Measurements from ENCODE around the gene ARID1B.

ARID1B gene

DNA sequence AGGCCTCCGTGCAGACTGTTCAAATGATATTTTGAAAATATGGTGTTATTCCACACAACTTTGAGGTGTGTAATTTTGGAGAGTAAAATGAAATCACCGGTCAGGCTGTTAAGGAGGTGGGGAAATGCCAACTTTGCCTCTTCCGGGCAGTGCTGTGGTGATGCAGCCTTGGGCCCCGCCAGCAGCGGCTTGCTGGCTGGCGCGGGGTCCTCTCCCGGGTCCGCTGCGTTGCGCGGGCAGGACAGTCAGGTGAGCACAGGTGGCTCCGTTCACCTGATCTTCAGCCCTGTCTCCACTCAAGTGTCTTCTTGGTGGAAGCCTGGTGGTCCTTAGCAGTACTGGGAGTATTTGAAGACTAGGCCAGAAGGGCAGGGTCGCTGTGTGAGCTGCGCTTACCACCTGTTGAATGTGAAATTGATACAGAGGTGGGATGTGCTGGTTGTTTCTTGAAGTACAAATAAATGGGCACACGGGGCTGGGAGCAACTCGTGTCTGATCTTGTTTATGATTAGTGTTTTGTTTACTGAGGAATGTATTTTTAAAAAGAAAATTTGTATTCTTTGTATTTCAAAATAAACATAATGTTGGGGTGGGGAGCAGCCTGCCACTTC is 184.2 kb downstream of the ARID1B start:
- H2AFZ ChIP-seq (ENCODE audit: low read length): no peak overlapping the region
- no peak overlapping the region for H3K4me3 ChIP-seq (ENCODE audit: low read depth, low read length, poor library complexity, severe bottlenecking)
- TF ChIP-seq, protein P1, sequence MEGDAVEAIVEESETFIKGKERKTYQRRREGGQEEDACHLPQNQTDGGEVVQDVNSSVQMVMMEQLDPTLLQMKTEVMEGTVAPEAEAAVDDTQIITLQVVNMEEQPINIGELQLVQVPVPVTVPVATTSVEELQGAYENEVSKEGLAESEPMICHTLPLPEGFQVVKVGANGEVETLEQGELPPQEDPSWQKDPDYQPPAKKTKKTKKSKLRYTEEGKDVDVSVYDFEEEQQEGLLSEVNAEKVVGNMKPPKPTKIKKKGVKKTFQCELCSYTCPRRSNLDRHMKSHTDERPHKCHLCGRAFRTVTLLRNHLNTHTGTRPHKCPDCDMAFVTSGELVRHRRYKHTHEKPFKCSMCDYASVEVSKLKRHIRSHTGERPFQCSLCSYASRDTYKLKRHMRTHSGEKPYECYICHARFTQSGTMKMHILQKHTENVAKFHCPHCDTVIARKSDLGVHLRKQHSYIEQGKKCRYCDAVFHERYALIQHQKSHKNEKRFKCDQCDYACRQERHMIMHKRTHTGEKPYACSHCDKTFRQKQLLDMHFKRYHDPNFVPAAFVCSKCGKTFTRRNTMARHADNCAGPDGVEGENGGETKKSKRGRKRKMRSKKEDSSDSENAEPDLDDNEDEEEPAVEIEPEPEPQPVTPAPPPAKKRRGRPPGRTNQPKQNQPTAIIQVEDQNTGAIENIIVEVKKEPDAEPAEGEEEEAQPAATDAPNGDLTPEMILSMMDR (IDR thresholded peaks at IDR 0.05; ENCODE audit: low read length): no peak
- no peaks in the 10 kb centered on the region for H3K9me3 ChIP-seq (ENCODE audit: low read length)
- peaks cover 3% of the 10 kb centered on the region; the same call in 1 of the 2 replicates for H4K20me1 ChIP-seq (ENCODE audit: insufficient read depth, low read length)
- H3K4me2 ChIP-seq (ENCODE audit: low read length): no peak overlapping the region
- peaks cover 73% of the 10 kb centered on the region for H3K79me2 ChIP-seq (ENCODE audit: insufficient read depth, low read length)
- H3F3A ChIP-seq (ENCODE audit: insufficient read depth, low read length): no peaks in the 10 kb centered on the region
- H3K27ac ChIP-seq (ENCODE audit: low read depth, low read length, poor library complexity, severe bottlenecking): no peak overlapping the region
- peaks cover 34% of the 10 kb centered on the region for H3K4me1 ChIP-seq (ENCODE audit: insufficient read depth, low read length, severe bottlenecking)
- no peak overlapping the region for H3K9ac ChIP-seq (ENCODE audit: low read length)
- no peaks in the 10 kb centered on the region for H3K27me3 ChIP-seq (ENCODE audit: insufficient read depth, low read length)
- H3K36me3 ChIP-seq (ENCODE audit: insufficient read depth, low read length): peaks cover 9% of the 10 kb centered on the region; the same call in 1 of the 2 replicates
- no peaks in the 10 kb centered on the region for H3K9me2 ChIP-seq (ENCODE audit: low read depth, low read length)

DNA sequence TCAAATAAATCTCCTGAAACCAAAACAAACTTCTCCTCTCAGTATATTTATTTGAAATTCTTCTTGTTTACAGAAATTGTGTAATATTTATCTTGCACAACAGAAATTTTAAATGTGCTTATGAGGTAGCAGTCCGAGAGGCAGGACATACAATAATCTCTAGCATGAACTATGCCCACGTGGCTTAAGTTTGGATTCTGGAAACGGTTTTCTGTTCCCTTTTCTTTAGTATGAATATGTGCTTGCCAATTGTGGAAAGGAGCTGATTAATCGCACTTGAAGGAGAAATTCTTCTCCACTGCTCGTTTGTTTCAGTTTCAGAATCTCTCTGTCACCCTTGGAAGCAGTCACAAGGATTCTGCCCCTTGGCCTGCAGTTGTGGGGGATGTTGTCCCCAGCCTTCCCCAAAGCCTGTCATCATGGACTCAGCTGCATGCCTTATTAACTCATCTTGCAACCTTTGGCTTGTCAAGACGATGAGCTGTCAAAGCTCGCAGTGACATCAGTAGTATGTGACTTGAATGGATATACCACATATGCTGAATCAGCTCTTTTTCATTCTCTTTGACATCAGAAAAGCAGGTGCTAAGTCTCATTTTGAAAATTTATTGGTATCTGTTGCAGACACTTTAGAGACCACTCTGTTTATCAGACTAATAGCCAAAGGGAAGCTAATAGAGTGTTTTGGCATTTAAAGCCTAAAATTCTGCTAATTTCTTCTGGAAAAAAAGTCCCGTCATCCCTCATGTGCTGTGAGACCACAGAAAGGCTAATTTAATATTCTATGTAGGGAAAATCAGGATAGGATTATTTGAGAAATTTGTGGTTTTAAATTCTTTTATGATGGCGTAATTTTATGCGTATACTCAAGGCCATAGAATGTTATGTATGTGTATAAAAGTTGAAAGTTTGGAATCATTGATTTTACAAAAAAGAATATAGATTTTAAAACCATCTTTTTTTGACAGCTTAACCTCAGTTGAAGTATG is 186.8 kb downstream of the ARID1B start:
- H3K36me3 ChIP-seq (ENCODE audit: insufficient read depth, low read length): peaks cover 9% of the 10 kb centered on the region; the same call in 1 of the 2 replicates
- H3K79me2 ChIP-seq (ENCODE audit: insufficient read depth, low read length): peaks cover 83% of the 10 kb centered on the region
- no peaks in the 10 kb centered on the region for H3K27me3 ChIP-seq (ENCODE audit: insufficient read depth, low read length)
- H3K4me3 ChIP-seq (ENCODE audit: low read depth, low read length, poor library complexity, severe bottlenecking): no peak overlapping the region
- TF ChIP-seq, protein P1 (IDR thresholded peaks at IDR 0.05; ENCODE audit: low read length): no peak
- TF ChIP-seq EZH2 (IDR thresholded peaks at IDR 0.05; ENCODE audit: borderline replicate concordance, low read length): no peak
- no peaks in the 10 kb centered on the region for H3F3A ChIP-seq (ENCODE audit: insufficient read depth, low read length)
- no peaks in the 10 kb centered on the region for H3K9me3 ChIP-seq (ENCODE audit: low read length)
- peaks cover 3% of the 10 kb centered on the region; the same call in 1 of the 2 replicates for H4K20me1 ChIP-seq (ENCODE audit: insufficient read depth, low read length)
- H3K4me1 ChIP-seq (ENCODE audit: insufficient read depth, low read length, severe bottlenecking): peaks cover 26% of the 10 kb centered on the region
- H3K9ac ChIP-seq (ENCODE audit: low read length): no peak overlapping the region
- H2AFZ ChIP-seq (ENCODE audit: low read length): no peak overlapping the region
- no peaks in the 10 kb centered on the region for H3K9me2 ChIP-seq (ENCODE audit: low read depth, low read length)
- H3K4me2 ChIP-seq (ENCODE audit: low read length): no peak overlapping the region
- H3K27ac ChIP-seq (ENCODE audit: low read depth, low read length, poor library complexity, severe bottlenecking): no peak overlapping the region

- Histone ChIP-seq H3K4me2 (ENCODE audit: low read length) (no peak overlapping the region), H2AFZ (ENCODE audit: low read length) (no peak overlapping the region), H3K79me2 (ENCODE audit: insufficient read depth, low read length) (peaks cover 93% of the 10 kb centered on the region), H3K27ac (ENCODE audit: low read depth, low read length, poor library complexity, severe bottlenecking) (no peak overlapping the region), H3K36me3 (ENCODE audit: insufficient read depth, low read length) (peaks cover 9% of the 10 kb centered on the region; the same call in 1 of the 2 replicates), H3K27me3 (ENCODE audit: insufficient read depth, low read length) (no peaks in the 10 kb centered on the region), H4K20me1 (ENCODE audit: insufficient read depth, low read length) (peaks cover 3% of the 10 kb centered on the region; the same call in 1 of the 2 replicates), H3K9me3 (ENCODE audit: low read length) (no peaks in the 10 kb centered on the region), H3K4me3 (ENCODE audit: low read depth, low read length, poor library complexity, severe bottlenecking) (no peak overlapping the region), H3F3A (ENCODE audit: insufficient read depth, low read length) (no peaks in the 10 kb centered on the region), H3K9ac (ENCODE audit: low read length) (no peak overlapping the region), H3K4me1 (ENCODE audit: insufficient read depth, low read length, severe bottlenecking) (peaks cover 33% of the 10 kb centered on the region), H3K9me2 (ENCODE audit: low read depth, low read length) (no peaks in the 10 kb centered on the region)
- TF ChIP-seq, protein P1 (IDR thresholded peaks at IDR 0.05; ENCODE audit: low read length): no peak
- no peak for TF ChIP-seq EZH2 (IDR thresholded peaks at IDR 0.05; ENCODE audit: borderline replicate concordance, low read length)
These were observed 190.7 kb downstream of the ARID1B start for GRCh38 chr6:156967852-156968251.

All from OCI-LY1 (cell line).